Nephron (organoid): ENCODE data around the gene CACNA2D3.

Source experiments
- H3K27ac Mint-ChIP-seq, 3 experiments: 2 replicates each; pipeline ENCODE4 v1.8.0; 2020; ENCODE audit warnings: mixed read lengths in 3 of 3, mild to moderate bottlenecking in 2 of 3, moderate library complexity in 1 of 3
- H3K27me3 Mint-ChIP-seq: 2 replicates; pipeline ENCODE4 v1.8.0; 2021; ENCODE audit warnings: low read depth, mild to moderate bottlenecking, moderate library complexity, mixed read lengths
- H3K36me3 Mint-ChIP-seq: 2 replicates; pipeline ENCODE4 v1.8.0; 2020; ENCODE audit warnings: low read depth, mixed read lengths
- H3K4me1 Mint-ChIP-seq: 2 replicates; pipeline ENCODE4 v1.8.0; 2020; ENCODE audit warnings: mixed read lengths
- H3K4me3 Mint-ChIP-seq, 3 experiments: 2 replicates each; pipeline ENCODE4 v1.8.0; 2020; ENCODE audit warnings: mild to moderate bottlenecking in 3 of 3, mixed read lengths in 3 of 3, moderate library complexity in 2 of 3
- H3K9me3 Mint-ChIP-seq: 2 replicates; pipeline ENCODE4 v1.8.0; 2020; ENCODE audit warnings: mixed read lengths
- TF ChIP-seq, protein P1 (sequence below), 3 experiments: fragments of 200-600 bp; sonication (generic); IDR thresholded peaks; one replicate each; pipeline ENCODE4 v1.5.0; 2021; ENCODE audit warnings: antibody characterized with exemption in 3 of 3; ENCODE audit not compliant: unreplicated experiment in 3 of 3

Gene CACNA2D3

DNA sequence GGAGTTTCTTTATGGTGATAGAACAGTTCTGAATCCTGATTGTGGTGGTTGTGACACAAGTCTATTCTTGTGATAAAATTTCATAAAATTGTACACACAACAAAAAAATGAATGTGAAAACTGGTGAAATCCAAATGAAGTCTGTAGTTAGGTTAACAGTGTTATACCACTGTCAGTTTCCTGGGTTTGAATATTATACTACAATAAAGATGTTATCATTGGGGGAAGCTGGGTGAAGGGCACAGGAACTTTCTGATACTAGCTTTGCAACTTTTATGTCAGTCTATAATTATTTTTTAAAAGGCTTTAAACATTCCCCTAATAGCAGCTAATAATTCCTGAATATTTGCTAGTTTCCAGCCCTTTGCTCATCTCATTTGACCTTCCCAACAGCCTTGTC, 485.7 kb downstream of the CACNA2D3 start:
- Mint-ChIP-seq H3K36me3 (peaks cover 4% of the 10 kb centered on the region), H3K4me3 (no peak overlapping the region), H3K27ac (no peak overlapping the region), H3K9me3 (peaks cover 11% of the 10 kb centered on the region), H3K4me1 (no peaks in the 10 kb centered on the region), H3K27me3 (peaks cover 3% of the 10 kb centered on the region)
- TF ChIP-seq, protein P1, sequence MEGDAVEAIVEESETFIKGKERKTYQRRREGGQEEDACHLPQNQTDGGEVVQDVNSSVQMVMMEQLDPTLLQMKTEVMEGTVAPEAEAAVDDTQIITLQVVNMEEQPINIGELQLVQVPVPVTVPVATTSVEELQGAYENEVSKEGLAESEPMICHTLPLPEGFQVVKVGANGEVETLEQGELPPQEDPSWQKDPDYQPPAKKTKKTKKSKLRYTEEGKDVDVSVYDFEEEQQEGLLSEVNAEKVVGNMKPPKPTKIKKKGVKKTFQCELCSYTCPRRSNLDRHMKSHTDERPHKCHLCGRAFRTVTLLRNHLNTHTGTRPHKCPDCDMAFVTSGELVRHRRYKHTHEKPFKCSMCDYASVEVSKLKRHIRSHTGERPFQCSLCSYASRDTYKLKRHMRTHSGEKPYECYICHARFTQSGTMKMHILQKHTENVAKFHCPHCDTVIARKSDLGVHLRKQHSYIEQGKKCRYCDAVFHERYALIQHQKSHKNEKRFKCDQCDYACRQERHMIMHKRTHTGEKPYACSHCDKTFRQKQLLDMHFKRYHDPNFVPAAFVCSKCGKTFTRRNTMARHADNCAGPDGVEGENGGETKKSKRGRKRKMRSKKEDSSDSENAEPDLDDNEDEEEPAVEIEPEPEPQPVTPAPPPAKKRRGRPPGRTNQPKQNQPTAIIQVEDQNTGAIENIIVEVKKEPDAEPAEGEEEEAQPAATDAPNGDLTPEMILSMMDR (IDR thresholded peaks at IDR 0.05; ENCODE audit: unreplicated experiment in 3 of 3) = no peak

DNA sequence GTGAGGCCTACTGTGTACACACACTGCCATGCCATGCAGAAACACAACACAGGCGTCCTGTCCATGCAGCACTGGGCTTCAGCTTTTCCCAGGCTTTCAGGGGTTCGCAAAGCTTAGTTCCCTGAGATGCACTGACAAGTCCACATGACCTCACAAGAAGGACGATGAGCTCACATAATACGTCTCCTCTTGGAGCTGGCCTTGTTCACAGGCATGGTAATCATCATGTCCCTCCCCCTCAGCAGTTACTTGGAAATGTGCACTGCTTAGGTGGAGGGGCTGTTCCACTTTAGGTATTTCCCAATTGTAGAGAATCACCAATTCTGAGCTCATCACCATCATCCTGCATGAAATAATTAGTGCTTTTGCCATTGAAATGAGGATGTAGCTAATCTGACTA, 496.7 kb downstream of the CACNA2D3 start:
- Mint-ChIP-seq H3K27ac (no peak overlapping the region), H3K9me3 (no peaks in the 10 kb centered on the region), H3K4me3 (no peak overlapping the region), H3K4me1 (peaks cover 11% of the 10 kb centered on the region), H3K36me3 (no peaks in the 10 kb centered on the region), H3K27me3 (peaks cover 22% of the 10 kb centered on the region)
- TF ChIP-seq, protein P1 (IDR thresholded peaks at IDR 0.05; ENCODE audit: unreplicated experiment in 3 of 3) = no peak

DNA sequence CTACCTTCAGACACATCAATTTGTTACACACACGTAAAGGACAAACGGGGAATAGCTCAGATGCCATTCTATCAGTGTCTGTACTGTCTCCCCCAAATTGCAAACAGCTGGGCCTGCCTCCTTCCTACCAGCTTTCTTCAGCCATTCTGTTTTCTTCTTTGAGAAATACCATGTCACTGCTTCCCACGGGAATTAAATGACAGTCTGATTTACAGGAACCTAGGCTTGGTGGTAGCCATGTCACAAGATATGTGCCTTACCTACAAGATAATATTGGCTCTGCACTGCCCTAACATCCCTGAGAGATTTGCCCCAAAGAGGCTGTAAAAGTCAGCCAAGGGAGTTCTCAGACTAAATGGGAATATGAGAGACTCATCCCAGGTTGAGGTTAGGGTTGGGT, 497.2 kb downstream of the CACNA2D3 start:
- no peaks in the 10 kb centered on the region for H3K36me3 Mint-ChIP-seq

DNA sequence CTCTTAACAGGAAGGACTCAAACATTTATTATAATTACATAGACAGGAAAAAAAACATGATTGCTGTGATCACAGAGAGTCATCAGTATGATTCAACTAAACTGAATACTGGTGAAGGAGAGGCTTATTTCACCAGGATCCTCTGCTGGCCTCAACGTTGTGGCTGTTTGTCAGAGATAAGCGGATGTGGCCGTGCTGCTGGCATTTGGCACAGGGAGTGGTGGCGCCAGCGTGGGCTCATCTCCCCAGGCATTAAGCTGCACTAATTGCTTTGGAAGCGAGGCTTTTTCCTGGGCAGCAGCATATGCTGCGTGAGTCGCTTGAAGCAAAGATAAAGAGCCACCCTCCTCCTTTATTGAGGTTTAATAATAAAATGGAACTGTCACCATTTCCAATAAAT, 498.8 kb downstream of the CACNA2D3 start:
- peaks cover 22% of the 10 kb centered on the region for H3K27me3 Mint-ChIP-seq
- H3K4me3 Mint-ChIP-seq = no peak overlapping the region
- H3K36me3 Mint-ChIP-seq = no peaks in the 10 kb centered on the region
- TF ChIP-seq, protein P1 (IDR thresholded peaks at IDR 0.05; ENCODE audit: unreplicated experiment in 3 of 3) = no peak
- peaks cover 11% of the 10 kb centered on the region for H3K4me1 Mint-ChIP-seq
- no peak overlapping the region for H3K27ac Mint-ChIP-seq
- H3K9me3 Mint-ChIP-seq = no peaks in the 10 kb centered on the region

More for the DNA sequence above, 497.2 kb downstream of the CACNA2D3 start:
- no peak overlapping the region for H3K27ac Mint-ChIP-seq
- TF ChIP-seq, protein P1 (IDR thresholded peaks at IDR 0.05; ENCODE audit: unreplicated experiment in 3 of 3) = no peak
- no peaks in the 10 kb centered on the region for H3K9me3 Mint-ChIP-seq
- peaks cover 21% of the 10 kb centered on the region for H3K27me3 Mint-ChIP-seq
- peaks cover 11% of the 10 kb centered on the region for H3K4me1 Mint-ChIP-seq
- H3K4me3 Mint-ChIP-seq = no peak overlapping the region

DNA sequence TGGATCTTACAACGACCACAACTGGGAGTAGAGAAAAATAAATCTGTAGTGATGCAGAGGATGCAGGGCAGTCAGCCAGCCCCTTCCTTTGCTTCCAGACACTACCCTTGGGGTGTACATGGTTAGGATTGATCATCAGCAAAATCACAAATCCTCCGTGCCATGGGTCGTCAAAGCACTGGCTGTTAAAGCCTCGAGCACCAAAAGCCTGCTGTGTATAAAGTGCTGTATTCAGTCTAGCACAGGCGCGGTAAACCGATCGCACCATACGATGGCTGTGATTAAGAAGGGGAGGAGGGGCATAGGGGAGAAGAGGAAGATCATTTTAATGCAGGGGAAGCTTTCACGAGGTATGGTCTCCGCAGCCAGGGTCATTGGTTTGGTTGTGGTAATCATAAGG, 500.3 kb downstream of the CACNA2D3 start:
- H3K36me3 Mint-ChIP-seq = no peaks in the 10 kb centered on the region
- no peaks in the 10 kb centered on the region for H3K9me3 Mint-ChIP-seq
- no peak overlapping the region for H3K4me3 Mint-ChIP-seq
- peaks cover 22% of the 10 kb centered on the region for H3K27me3 Mint-ChIP-seq
- H3K4me1 Mint-ChIP-seq = peaks cover 11% of the 10 kb centered on the region
- H3K27ac Mint-ChIP-seq = no peak overlapping the region
- TF ChIP-seq, protein P1 (IDR thresholded peaks at IDR 0.05; ENCODE audit: unreplicated experiment in 3 of 3) = no peak
